Activated CD8-positive, alpha-beta memory T cell treated with anti-CD3 and anti-CD28 coated beads, Interleukin-2, amount 50 U/mL, for 4 hours (primary cell): ENCODE data around the gene TPPP2.

Experiments used
- DNase-seq: peaks from one replicate; pipeline ENCODE4 v3.0.0-alpha.2; 2020

The TPPP2 gene

DNA sequence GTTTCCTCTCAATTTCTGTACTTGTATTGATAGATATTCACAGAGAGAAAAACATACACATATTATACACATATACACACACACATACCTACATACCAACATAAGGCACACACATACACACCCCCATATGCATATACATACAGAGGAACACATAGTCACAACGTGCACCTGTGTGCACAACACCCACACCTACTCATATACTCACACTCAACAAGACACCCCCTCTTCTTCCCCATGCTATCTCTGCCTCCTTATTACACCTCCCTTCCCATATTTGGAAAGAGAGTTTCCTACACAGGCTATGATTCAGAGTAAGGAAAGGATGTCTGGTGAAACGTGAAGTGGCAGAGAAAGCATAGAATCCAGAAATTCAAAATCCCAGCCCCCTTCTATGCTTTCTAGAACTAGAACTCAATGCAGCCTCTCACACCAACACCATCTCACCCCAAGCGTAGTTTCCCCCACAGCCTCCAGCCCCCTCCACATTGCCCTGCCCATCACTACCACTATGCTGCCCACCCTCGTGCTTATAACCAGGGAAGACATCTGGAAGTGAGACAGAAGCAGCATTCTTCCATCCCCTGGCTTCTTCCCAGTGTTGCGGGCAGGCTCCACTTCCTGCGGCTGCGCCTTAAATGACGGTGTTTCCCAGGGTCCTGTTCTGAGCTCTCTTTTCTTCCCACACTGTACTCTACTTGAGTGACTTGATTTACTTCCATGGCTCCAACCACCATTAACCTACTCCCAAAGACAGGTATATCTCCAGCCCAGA lies 30.0 kb downstream of the TPPP2 start:
- no peak for DNase-seq

DNA sequence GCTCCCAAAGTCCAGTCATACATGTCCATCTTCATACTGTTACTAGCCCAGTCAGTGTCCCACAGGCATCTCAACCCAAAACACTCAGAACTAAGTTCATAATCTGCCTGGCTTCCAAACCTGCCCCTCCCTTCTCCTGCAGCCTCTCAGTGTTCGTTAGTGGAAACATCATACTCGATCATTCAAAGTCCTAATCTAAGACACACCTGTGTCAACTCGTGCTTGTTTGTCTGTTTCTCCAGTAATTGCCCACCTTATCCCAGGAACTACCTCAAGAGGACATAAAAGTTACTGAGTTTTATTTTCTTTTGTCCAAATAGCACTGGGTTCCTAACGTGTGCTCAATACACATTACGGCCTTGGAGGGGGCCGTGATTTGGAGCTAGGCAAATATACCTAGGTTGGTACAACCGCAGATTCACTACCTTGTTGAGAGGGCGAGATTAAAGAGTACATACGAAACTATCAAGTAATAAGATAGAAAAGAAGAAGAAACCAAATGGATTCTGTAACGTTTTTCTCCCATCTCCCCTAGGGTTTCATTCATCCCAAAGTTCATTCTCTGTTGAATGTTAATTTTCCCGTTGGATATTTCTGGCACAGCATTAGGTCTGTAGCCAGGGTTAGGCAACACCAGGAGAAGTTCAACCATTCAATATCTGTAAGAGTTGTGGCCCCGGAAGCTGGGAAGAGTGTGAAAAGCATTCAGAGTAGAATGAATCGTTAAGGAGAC lies 30.8 kb downstream of the TPPP2 start:
- no peak for DNase-seq

DNA sequence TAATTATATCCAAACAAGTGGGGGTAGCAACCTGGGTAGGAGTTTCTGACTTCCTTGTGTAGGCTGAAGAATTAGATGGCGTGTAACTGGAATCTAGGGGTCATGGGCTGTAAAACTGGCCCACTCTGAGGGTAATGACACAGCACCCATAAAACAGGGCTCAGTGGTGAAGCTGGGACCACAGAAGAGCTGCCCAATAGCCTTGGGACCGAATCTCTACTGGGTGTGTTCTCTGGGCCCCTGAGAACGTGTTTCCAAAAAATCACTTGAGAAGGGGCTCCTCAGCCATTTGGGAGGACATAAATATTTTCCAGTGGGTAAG lies 31.3 kb downstream of the TPPP2 start:
- no peak for DNase-seq

DNA sequence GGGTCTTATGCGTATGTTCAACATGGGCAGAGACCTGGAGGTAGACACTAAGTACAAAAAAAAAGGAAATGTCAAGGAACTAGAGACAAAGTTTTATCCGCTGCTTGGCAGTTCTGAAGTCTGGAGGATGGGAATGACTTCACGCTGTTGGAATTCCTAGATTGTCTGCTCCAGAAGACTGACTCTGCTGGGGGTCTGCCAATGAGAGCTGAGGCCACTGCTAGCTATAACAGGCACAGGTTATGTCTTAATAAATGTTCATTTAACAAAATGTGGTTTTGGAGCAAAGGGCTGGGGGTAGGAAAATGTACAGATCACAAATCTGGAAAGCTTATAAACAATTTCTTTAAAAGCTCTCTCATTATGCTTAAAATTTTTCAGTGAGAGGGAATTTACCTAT lies 33.5 kb downstream of the TPPP2 start:
- no peak for DNase-seq

DNA sequence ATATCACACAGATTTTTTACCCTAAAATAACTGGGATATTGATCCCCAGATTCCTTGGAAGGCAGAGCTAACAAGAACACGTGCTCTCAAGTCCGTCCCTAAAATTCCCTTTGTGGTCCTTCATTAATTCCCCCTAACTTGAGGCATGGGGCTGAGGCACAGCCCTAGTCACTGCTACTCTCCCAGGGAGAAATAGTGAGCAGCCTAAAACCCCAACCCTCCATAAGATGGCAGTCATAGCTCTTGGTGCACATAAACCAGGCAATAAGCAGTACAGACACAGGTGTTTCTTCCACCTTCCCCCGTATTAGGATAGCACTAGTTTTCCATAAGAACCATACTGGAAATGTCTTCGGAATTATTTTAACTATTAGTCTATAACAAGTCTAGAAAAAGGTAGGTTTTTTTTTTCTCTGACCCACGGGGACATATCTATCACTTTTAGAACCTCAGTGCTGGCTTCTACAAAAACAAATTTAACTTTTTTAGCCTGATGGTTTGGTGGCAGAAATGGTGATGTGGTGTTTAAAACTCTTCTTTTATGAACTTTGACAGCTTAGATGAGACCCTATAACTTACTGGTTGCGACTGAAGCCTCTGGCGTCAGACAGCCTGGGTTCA lies 37.0 kb downstream of the TPPP2 start:
- DNase-seq = no peak

DNA sequence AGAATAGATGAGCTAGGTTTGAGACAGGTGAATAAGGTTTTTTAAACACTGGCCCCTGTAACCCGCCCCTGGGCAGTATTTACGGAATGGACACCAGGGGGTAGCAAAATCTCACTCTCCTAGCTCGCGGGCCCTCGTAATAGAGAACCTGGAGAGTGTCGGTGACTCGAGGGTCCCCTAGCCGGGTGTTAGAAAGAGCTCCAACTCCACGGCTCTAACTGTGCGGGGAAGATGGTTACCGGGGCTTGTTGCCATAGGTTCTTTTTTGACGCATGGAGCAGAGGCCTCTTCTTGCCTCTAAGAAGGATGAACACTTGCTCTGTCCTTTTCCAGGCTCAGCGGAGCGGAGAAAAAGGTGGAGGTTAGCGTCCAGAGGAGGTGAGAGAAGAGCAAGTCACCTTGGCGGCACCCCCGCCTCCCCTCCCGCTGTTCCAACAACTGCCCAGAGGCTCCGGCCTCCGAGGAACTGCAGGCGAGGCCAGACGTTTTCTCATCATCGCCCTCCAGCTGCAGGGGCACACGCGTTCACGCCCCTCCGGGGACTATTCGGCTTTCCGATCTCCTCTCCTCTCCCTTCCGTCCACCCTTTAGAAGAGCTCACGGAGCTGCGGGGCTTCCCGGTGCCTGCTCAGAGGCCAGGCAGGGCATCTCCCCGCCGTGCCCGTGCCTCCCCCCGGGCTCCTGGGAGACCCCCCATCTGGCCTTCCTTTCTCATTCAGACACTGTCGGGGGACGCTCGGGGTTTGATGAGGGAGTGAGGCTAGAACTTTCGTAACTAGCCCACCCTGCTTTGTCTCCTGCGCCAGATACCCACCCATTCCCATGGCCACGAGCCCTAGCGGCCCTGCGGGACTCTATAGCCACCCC lies 38.7 kb downstream of the TPPP2 start:
- peak; percentile 54 for DNase-seq

DNA sequence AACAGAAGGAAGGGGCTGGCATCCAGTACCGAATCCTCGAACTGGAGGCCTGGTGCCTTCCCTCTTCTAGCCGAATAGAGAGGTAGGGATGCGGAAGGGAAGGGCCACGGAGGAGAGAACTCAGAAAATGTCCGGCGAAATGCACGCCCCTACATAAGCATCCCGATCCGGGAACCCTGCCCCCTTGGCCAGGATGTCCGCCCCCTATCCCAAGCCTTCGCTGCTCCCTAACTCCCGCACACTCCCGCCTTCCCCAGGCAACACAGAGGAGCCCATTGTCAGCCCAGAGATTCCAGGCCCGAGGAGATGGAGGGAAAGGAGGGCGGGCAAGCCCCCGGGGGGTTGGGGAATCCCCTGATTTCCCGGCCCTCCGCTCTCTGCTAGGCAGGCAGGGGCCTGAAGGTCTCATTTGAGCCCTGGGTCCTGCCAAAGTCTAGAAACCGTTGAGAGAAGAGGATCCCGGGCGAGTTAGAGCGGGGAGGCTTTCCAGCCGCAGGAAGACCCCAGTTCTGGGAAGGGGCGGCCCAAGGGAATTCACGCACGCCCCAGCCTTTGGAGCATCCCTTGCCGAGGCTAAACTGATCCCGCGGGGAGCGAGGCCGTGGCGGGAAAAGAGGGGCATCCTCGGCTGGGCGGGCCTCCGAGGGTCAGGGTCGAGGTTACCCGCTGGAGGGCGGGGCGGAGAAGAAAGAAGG lies 39.5 kb downstream of the TPPP2 start:
- DNase-seq = no peak

DNA sequence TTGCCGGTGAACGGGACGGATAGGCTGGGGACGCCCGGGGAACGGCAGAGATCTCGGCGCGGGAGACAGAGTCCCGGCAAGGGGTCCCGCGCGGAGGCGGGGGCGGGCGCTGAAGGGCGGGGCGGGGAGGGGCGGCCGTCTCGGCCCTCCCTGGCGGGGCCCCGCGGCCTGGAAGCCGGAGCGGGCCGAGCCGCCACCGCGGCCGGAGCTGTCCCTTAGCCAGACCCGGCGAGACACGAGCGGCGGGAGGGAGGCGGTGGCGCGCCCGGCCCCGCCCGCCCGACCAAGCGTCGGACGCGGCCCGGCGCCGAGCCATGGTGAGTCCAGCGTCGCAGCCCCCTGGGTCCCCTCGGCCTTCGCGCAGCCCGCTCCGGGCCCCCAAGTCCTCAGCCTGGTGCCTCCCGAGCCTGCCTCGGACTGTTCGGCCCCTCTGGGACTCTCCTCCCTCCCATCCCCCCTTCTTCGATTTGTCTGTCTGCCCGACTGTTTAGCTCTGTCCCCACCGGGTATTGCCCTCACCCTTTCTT lies 40.1 kb downstream of the TPPP2 start, which contains the start of gene ARHGEF40:
ARHGEF40 (plus strand) TSS at position 222 of the 527 bp plus-strand sequence; CDS start at position 315, 93 bp downstream.
- DNase-seq = no peak

DNA sequence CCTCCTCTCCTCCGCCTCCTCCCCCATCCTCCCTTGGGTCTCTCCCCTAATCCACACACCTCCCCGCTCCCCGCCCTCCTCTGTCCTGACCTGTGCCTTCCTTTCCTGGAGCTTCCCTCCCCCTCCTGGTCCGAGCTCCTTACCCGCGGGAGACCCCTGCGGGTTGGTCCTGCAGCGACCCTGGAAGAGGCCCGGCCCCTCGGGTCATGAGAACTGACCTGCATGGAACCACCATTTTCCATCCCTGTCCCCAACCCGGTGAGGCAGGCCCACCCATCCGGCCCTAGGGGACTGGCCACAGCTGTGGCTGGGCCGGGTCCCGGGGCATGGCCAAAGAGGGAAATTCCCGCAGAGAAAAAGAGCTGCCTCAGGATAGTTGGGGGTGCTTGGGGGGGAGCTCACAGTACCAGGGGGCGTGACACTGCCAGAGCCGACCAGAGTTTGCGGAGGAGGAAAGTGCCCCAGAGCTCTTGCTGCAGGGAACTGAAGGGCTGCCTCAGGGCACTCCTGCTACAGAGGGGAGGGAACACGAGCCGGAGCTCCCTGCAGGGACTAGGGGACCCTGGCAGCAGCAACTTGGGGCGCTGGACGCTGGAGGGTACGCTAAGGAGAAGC lies 40.7 kb downstream of the TPPP2 start:
- no peak for DNase-seq

DNA sequence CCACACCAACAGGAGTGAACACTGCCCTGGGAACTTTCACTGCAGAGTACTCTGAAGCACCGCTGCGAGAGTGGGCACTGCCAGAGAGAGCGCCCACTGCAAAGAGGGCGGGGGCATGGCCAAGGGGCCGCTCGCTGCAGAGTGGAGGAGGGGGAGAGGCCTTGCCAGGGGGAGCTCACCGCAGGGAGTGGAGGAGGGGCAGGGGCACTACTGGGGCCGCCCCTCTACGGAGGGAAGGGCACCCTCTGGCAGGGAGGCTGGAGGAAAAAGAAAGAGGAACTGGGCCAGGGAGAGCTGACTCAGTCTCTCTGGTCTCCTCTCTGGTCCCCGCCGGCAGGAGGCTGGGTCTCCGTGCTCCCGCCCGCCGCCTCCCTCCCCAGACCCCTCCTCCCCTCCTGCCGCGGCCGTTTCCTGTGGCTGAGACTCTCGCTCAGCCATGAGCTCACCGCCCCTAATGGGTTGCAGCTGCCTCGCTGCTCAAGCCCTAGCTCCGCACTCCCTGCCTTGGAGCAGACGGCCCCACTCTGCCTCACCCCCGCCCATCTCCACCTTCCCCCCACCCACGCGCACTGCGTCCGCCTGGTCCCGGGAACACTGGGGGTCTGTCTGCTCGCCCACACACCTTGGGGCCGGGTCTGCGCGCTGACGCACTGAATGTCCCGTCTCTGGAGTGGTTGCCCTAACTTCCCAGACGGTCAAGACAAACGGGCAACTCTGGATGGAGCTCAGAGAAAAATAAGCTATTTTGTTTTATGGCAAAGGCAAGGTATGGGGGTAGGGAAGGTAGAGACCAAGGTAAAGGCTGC lies 41.4 kb downstream of the TPPP2 start:
- no peak for DNase-seq

DNA sequence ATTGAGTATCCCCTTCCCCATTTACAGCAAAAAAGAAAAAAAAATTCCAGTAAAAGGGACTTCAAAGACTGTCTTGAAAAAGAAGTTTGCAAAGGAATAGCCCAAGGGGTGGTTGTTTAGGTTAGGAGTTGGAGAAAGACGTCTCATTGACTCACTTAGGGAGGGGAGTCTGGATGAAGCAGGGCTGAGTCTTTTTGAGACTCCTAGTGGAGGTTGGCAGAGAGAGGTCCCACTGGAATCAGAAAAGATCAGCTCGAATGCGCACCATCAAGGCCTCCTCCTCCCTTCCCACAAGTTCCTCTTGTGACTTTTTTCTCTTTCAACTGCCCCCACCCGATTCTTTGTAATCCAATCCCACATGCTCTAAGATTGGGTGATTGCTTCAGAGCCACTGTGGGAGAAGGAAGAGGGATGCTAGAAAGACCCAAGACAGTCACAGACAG lies 42.0 kb downstream of the TPPP2 start:
- no peak for DNase-seq

DNA sequence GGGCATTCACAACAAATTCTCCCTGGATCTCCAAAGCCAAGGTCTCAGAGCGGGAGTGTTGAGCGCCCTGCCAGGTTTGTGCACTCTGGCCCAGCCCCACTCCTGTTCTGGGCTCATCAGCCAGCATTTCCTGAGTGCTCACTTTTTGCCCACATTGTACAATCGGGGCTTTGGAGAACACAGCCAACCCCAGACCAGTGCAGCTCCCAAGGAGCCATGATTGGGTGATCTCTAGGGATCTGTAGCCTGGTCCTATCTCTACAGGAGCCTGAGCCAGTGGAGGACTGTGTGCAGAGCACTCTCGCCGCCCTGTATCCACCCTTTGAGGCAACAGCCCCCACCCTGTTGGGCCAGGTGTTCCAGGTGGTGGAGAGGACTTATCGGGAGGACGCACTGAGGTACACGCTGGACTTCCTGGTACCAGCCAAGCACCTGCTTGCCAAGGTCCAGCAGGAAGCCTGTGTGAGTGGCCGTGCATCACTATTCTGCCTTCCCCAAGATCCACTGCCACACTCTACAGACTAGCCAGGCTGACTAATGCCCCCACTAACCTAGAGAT lies 42.8 kb downstream of the TPPP2 start:
- DNase-seq = no peak

DNA sequence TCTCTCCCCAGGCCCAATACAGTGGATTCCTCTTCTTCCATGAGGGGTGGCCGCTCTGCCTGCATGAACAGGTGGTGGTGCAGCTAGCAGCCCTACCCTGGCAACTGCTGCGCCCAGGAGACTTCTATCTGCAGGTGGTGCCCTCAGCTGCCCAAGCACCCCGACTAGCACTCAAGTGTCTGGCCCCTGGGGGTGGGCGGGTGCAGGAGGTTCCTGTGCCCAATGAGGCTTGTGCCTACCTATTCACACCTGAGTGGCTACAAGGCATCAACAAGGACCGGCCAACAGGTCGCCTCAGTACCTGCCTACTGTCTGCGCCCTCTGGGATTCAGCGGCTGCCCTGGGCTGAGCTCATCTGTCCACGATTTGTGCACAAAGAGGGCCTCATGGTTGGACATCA lies 43.9 kb downstream of the TPPP2 start:
- no peak for DNase-seq

DNA sequence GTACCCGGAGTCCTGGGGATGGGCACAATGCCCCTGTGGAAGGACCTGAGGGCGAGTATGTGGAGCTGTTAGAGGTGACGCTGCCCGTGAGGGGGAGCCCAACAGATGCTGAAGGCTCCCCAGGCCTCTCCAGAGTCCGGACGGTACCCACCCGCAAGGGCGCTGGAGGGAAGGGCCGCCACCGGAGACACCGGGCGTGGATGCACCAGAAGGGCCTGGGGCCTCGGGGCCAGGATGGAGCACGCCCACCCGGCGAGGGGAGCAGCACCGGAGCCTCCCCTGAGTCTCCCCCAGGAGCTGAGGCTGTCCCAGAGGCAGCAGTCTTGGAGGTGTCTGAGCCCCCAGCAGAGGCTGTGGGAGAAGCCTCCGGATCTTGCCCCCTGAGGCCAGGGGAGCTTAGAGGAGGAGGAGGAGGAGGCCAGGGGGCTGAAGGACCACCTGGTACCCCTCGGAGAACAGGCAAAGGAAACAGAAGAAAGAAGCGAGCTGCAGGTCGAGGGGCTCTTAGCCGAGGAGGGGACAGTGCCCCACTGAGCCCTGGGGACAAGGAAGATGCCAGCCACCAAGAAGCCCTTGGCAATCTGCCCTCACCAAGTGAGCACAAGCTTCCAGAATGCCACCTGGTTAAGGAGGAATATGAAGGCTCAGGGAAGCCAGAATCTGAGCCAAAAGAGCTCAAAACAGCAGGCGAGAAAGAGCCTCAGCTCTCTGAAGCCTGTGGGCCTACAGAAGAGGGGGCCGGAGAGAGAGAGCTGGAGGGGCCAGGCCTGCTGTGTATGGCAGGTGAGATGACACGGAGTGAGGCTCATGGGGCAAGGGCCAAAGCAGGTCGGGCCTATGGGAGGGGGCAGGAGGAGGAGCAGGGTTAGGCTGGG lies 44.6 kb downstream of the TPPP2 start:
- no peak for DNase-seq

DNA sequence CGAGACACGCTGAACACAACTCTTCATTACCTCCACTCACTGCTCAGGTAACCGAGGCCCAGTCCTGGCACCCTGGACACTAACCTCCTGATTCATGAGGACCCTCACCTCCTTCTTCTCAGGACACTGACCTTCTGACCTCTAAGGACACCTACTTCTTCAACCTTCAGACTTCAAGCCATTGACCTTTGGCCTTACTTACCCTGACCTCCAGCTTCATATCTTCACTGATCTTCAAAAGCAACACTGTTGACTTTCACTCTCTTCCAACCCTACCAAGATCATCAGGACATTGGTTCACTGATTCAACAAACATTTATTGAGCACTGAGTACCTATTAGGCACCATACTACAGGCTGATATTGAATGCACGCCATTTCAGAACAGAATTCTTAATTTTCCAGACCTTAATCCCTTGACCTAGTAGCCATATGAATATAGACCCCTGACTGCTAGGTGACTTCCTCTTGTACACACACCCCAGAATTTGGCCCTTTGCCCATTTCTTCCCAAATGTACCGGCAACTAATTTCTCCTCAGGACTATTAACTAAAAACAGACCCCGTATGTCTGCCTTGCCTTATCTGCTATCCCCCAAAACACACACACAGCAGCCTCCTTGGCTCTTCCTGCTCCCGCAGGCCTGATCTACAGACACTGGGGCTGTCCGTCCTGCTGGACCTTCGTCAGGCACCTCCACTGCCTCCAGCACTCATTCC lies 45.9 kb downstream of the TPPP2 start:
- DNase-seq = no peak

DNA sequence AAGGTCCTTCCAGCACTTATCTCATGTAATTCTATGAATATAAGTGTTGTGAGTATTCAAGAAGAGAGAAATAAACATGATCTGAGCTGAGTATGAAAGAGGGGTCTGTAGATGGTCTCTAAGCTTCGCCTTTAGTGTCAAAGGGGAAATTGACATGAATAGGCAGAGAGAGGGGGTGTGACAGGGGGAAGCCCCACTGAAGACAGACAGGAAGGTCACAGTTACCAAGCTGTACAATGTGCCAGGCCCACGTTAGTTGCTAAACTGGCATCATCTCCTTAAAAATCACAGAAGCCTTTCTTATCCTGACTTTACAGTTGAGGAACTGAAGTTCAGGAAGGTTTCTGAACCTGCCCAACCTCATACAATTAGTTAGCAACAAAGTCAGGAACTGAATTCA lies 47.7 kb downstream of the TPPP2 start:
- no peak for DNase-seq

DNA sequence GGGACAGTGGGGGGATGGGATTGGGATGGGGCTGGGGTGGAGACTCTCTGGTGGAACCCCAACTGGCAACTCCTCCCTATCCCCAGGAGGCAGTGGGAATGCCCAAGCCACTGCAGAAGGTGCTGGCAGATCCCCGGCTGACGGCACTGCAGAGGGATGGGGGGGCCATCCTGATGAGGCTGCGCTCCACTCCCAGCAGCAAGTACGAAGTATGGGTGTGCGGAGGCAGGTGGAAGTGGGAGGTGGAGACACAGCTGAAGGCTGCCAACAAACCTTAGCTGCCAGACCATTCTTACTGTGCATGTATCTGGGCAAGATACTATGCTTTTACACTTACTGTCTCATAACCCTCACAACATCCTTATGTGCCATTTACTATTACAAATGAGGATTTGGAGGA lies 48.3 kb downstream of the TPPP2 start:
- DNase-seq = no peak

DNA sequence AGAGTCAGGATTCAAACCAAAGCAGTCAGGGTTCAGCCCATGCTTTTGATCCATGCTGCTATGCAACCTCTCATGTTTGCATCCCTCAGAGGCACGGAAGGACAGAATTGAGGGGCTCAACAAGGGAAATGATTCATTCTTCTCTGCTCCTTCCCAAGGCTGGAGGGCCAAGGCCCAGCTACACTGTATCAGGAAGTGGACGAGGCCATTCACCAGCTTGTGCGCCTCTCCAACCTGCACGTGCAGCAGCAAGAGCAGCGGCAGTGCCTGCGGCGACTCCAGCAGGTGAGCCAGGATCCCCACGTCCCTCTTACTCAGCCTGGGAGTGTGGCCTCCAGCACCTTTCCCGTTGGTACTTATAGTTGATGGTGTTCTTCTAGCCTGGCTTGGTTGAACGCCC lies 48.7 kb downstream of the TPPP2 start:
- no peak for DNase-seq
